Trophoblast cell (in vitro differentiated cells and primary cell): ENCODE data around the gene RASSF8.
"Not testable (repeated sequence)": the region's sequence is repeated elsewhere in the genome, so short reads cannot be mapped to it uniquely, and the experiment has no call there.

ENCODE experiments used
- DNase-seq, 2 donors: peaks; one replicate each; pipeline ENCODE4 v3.0.0-alpha.2; 2016
- H2AFZ ChIP-seq: 2 replicates; pipeline ENCODE4 v1.6.1; 2013; ENCODE audit warnings: low read length, moderate library complexity, mild to moderate bottlenecking; ENCODE audit not compliant: insufficient read depth, poor library complexity
- H2AK5ac ChIP-seq: 2 replicates; pipeline ENCODE4 v1.6.1; 2013; ENCODE audit warnings: mild to moderate bottlenecking, low read length
- H2BK120ac ChIP-seq: 2 replicates; pipeline ENCODE4 v1.6.1; 2013; ENCODE audit warnings: low read length, mild to moderate bottlenecking, moderate library complexity; ENCODE audit not compliant: insufficient read depth, poor library complexity
- H2BK12ac ChIP-seq: 2 replicates; pipeline ENCODE4 v1.6.1; 2013; ENCODE audit warnings: mild to moderate bottlenecking, low read length, moderate library complexity
- H2BK5ac ChIP-seq: 2 replicates; pipeline ENCODE4 v1.6.1; 2013; ENCODE audit warnings: low read length, low read depth, moderate library complexity, mild to moderate bottlenecking; ENCODE audit not compliant: poor library complexity
- H3K14ac ChIP-seq: 2 replicates; pipeline ENCODE4 v1.6.1; 2013; ENCODE audit warnings: mild to moderate bottlenecking, low read length
- H3K18ac ChIP-seq: 2 replicates; pipeline ENCODE4 v1.6.1; 2013; ENCODE audit warnings: mild to moderate bottlenecking, low read length
- H3K23ac ChIP-seq: 2 replicates; pipeline ENCODE4 v1.6.1; 2013; ENCODE audit warnings: low read length
- H3K27ac ChIP-seq: 2 replicates; pipeline ENCODE4 v1.5.1; 2013; ENCODE audit warnings: low read depth, mild to moderate bottlenecking, inconsistent platforms, low read length, moderate library complexity
- H3K27me3 ChIP-seq: 2 replicates; pipeline ENCODE4 v1.6.1; 2013; ENCODE audit warnings: inconsistent platforms, mild to moderate bottlenecking, low read length, moderate library complexity; ENCODE audit not compliant: insufficient read depth
- H3K36me3 ChIP-seq, 2 experiments: 1 replicate in 1 of 2; 2 replicates in 1 of 2; pipeline ENCODE4 v1.6.1; 2013; ENCODE audit warnings: low read length in 2 of 2, mild to moderate bottlenecking in 2 of 2, moderate library complexity in 1 of 2; ENCODE audit not compliant: insufficient read depth in 2 of 2, control insufficient read depth in 1 of 2
- H3K4ac ChIP-seq: 2 replicates; pipeline ENCODE4 v1.6.1; 2013; ENCODE audit warnings: low read depth, mild to moderate bottlenecking, low read length, moderate library complexity
- H3K4me1 ChIP-seq, 2 experiments: 1 replicate in 1 of 2; 2 replicates in 1 of 2; pipeline ENCODE4 v1.6.1; 2013; ENCODE audit warnings: low read length in 2 of 2, mild to moderate bottlenecking in 2 of 2, moderate library complexity in 1 of 2; ENCODE audit not compliant: insufficient read depth in 2 of 2, control insufficient read depth in 1 of 2
- H3K4me2 ChIP-seq: 2 replicates; pipeline ENCODE4 v1.6.1; 2013; ENCODE audit warnings: inconsistent platforms, mild to moderate bottlenecking, low read length, moderate library complexity
- H3K4me3 ChIP-seq: 2 replicates; pipeline ENCODE4 v1.5.1; 2013; ENCODE audit warnings: mild to moderate bottlenecking, low read depth, low read length, inconsistent platforms
- H3K79me1 ChIP-seq: one replicate; pipeline ENCODE4 v1.6.1; 2013; ENCODE audit warnings: low read length
- H3K79me2 ChIP-seq: 2 replicates; pipeline ENCODE4 v1.6.1; 2013; ENCODE audit warnings: low read length, mild to moderate bottlenecking; ENCODE audit not compliant: control insufficient read depth, insufficient read depth, poor library complexity
- H3K9ac ChIP-seq: 2 replicates; pipeline ENCODE4 v1.6.1; 2013; ENCODE audit warnings: mild to moderate bottlenecking, low read length
- H3K9me3 ChIP-seq: 2 replicates; pipeline ENCODE4 v1.6.1; 2013; ENCODE audit warnings: low read depth, mild to moderate bottlenecking, control low read depth, inconsistent platforms, low read length; ENCODE audit not compliant: insufficient read depth
- H4K12ac ChIP-seq: 2 replicates; pipeline ENCODE4 v1.6.1; 2013; ENCODE audit warnings: low read depth, mild to moderate bottlenecking, low read length, moderate library complexity
- H4K8ac ChIP-seq: 2 replicates; pipeline ENCODE4 v1.6.1; 2013; ENCODE audit warnings: low read depth, mild to moderate bottlenecking, low read length, moderate library complexity
- H4K91ac ChIP-seq: one replicate; pipeline ENCODE4 v1.6.1; 2013; ENCODE audit warnings: low read depth, mild to moderate bottlenecking, low read length, moderate library complexity
- WGBS: extraction: QIAGEN DNeasy Blood & Tissue Kit; methylation state at CpG from one replicate; pipeline ENCODE4 v1.1.7; 2013; ENCODE audit warnings: missing lambda C conversion rate; ENCODE audit not compliant: insufficient read length, insufficient coverage; ENCODE audit errors: extremely low coverage; 5-methylcytosine and 5-hydroxymethylcytosine counted together

The RASSF8 gene

GRCh38 chr12:26054383-26054782, 95.9 kb downstream of the RASSF8 start:
- no peak overlapping the region for H4K12ac ChIP-seq
- no peak overlapping the region for H4K8ac ChIP-seq
- H3K9ac ChIP-seq = no peak overlapping the region
- H3K36me3 ChIP-seq = no peaks in the 10 kb centered on the region
- H3K79me1 ChIP-seq = no peaks in the 10 kb centered on the region
- whole genome bisulfite sequencing = no CpG with 5 or more reads among the region's 4 CpGs
- H3K4me1 ChIP-seq = no peaks in the 10 kb centered on the region
- H3K23ac ChIP-seq = no peak overlapping the region
- no peak overlapping the region for H3K18ac ChIP-seq
- no peaks in the 10 kb centered on the region for H3K9me3 ChIP-seq
- no peak overlapping the region for H3K27ac ChIP-seq
- no peak overlapping the region for H2BK120ac ChIP-seq
- H3K4me2 ChIP-seq = no peak overlapping the region
- no peak overlapping the region for H3K14ac ChIP-seq
- no peak overlapping the region for H3K4ac ChIP-seq
- no peaks in the 10 kb centered on the region for H3K27me3 ChIP-seq
- no peak for DNase-seq
- H3K79me2 ChIP-seq = peaks cover 2% of the 10 kb centered on the region
- no peak overlapping the region for H2BK12ac ChIP-seq
- H2BK5ac ChIP-seq = no peak overlapping the region
- no peak overlapping the region for H2AK5ac ChIP-seq
- H4K91ac ChIP-seq = no peak overlapping the region
- no peak overlapping the region for H3K4me3 ChIP-seq
- no peak overlapping the region for H2AFZ ChIP-seq

- no CpG with 5 or more reads among the region's 2 CpGs for WGBS
- no peak overlapping the region for H2AK5ac ChIP-seq
These were observed 96.6 kb downstream of the RASSF8 start for GRCh38 chr12:26055087-26055486.

GRCh38 chr12:26056335-26056734, 97.9 kb downstream of the RASSF8 start:
- Histone ChIP-seq H3K79me2 (peaks cover 2% of the 10 kb centered on the region), H2BK5ac (no peak overlapping the region), H2AK5ac (no peak overlapping the region), H3K18ac (no peak overlapping the region), H2BK120ac (no peak overlapping the region), H3K27ac (no peak overlapping the region), H4K91ac (no peak overlapping the region), H4K12ac (no peak overlapping the region), H3K4me1 (no peaks in the 10 kb centered on the region), H3K23ac (no peak overlapping the region), H3K9ac (no peak overlapping the region), H3K36me3 (no peaks in the 10 kb centered on the region), H3K4ac (no peak overlapping the region), H3K14ac (no peak overlapping the region), H2AFZ (no peak overlapping the region), H3K4me3 (no peak overlapping the region), H2BK12ac (no peak overlapping the region), H4K8ac (no peak overlapping the region), H3K4me2 (no peak overlapping the region), H3K79me1 (no peaks in the 10 kb centered on the region), H3K9me3 (no peaks in the 10 kb centered on the region), H3K27me3 (no peaks in the 10 kb centered on the region)
- no peak for DNase-seq
- WGBS = no CpG with 5 or more reads among the region's 1 CpG

More at GRCh38 chr12:26055087-26055486, 96.6 kb downstream of the RASSF8 start:
- H3K4me1 ChIP-seq = no peaks in the 10 kb centered on the region
- H2BK12ac ChIP-seq = no peak overlapping the region
- no peak overlapping the region for H4K8ac ChIP-seq
- DNase-seq = no peak
- H3K27me3 ChIP-seq = no peaks in the 10 kb centered on the region
- no peaks in the 10 kb centered on the region for H3K36me3 ChIP-seq
- H4K91ac ChIP-seq = no peak overlapping the region
- no peak overlapping the region for H3K9ac ChIP-seq
- H3K18ac ChIP-seq = no peak overlapping the region
- no peak overlapping the region for H3K4me3 ChIP-seq
- no peaks in the 10 kb centered on the region for H3K9me3 ChIP-seq
- peaks cover 2% of the 10 kb centered on the region for H3K79me2 ChIP-seq
- H3K79me1 ChIP-seq = no peaks in the 10 kb centered on the region
- no peak overlapping the region for H2AFZ ChIP-seq
- H3K27ac ChIP-seq = no peak overlapping the region
- no peak overlapping the region for H2BK120ac ChIP-seq
- H2BK5ac ChIP-seq = no peak overlapping the region
- no peak overlapping the region for H3K14ac ChIP-seq
- no peak overlapping the region for H4K12ac ChIP-seq
- no peak overlapping the region for H3K23ac ChIP-seq
- no peak overlapping the region for H3K4ac ChIP-seq
- H3K4me2 ChIP-seq = no peak overlapping the region

- not testable (repeated sequence) for H2AFZ ChIP-seq, DNase-seq, H4K91ac ChIP-seq, H2AK5ac ChIP-seq, H4K8ac ChIP-seq, H3K9ac ChIP-seq, H4K12ac ChIP-seq, H3K79me1 ChIP-seq, H2BK12ac ChIP-seq, H3K9me3 ChIP-seq, H3K23ac ChIP-seq, H3K4me1 ChIP-seq, H3K4me3 ChIP-seq, H3K4ac ChIP-seq, H3K27me3 ChIP-seq, H2BK120ac ChIP-seq, H3K4me2 ChIP-seq, H3K27ac ChIP-seq, H2BK5ac ChIP-seq, H3K36me3 ChIP-seq, H3K18ac ChIP-seq, H3K79me2 ChIP-seq, H3K14ac ChIP-seq
- no CpG with 5 or more reads among the region's 6 CpGs for whole genome bisulfite sequencing
These were observed 98.8 kb downstream of the RASSF8 start for GRCh38 chr12:26057271-26057670.
